ENCODE measurements around the gene SYT9. TPM values are rescaled to one million over a fixed set of nuclear protein-coding genes. Genes with fewer than 3 reads are reported as not detected.
"Not testable (repeated sequence)": the region's sequence is repeated elsewhere in the genome, so short reads cannot be mapped to it uniquely, and the experiment has no call there.

Gene SYT9
- total RNA-seq, 1 donor from 2014 or later = 0.46 TPM

- no peak for DNase-seq (ENCODE audit: low read depth, low spot score)
Measured at GRCh38 chr11:7499081-7499480, 247.4 kb downstream of the SYT9 start.

- no peak for DNase-seq (ENCODE audit: low read depth, low spot score)
Measured at GRCh38 chr11:7500251-7500650, 248.5 kb downstream of the SYT9 start.

GRCh38 chr11:7501251-7501650 lies 249.5 kb downstream of the SYT9 start:
- no peak for DNase-seq (ENCODE audit: low read depth, low spot score)

- no peak for DNase-seq (ENCODE audit: low read depth, low spot score)
Measured at GRCh38 chr11:7501894-7502293, 250.2 kb downstream of the SYT9 start.

GRCh38 chr11:7506243-7506642 lies 254.5 kb downstream of the SYT9 start:
- DNase-seq (ENCODE audit: low read depth, low spot score) = no peak

- no peak for DNase-seq (ENCODE audit: low read depth, low spot score)
Measured at GRCh38 chr11:7508087-7508486, 256.4 kb downstream of the SYT9 start.

- no peak for DNase-seq (ENCODE audit: low read depth, low spot score)
Measured at GRCh38 chr11:7509966-7510365, 258.3 kb downstream of the SYT9 start.

GRCh38 chr11:7511401-7511800 lies 259.7 kb downstream of the SYT9 start:
- DNase-seq (ENCODE audit: low read depth, low spot score) = peak; percentile 19

GRCh38 chr11:7512525-7513233 lies 261.0 kb downstream of the SYT9 start:
- no peak for DNase-seq (ENCODE audit: low read depth, low spot score)

GRCh38 chr11:7513234-7514098 lies 261.8 kb downstream of the SYT9 start, which contains the start of gene PPFIBP2:
TSS of gene PPFIBP2 (plus strand) at chr11:7513999. CDS start at chr11:7549476, 35,477 bp downstream.
- DNase-seq (ENCODE audit: low read depth, low spot score) = peak; percentile 20

- DNase-seq (ENCODE audit: low read depth, low spot score) = no peak
Measured at GRCh38 chr11:7514099-7514591, 262.4 kb downstream of the SYT9 start.

GRCh38 chr11:7515447-7515886 lies 263.8 kb downstream of the SYT9 start:
- DNase-seq (ENCODE audit: low read depth, low spot score) = no peak

- DNase-seq (ENCODE audit: low read depth, low spot score) = no peak
Measured at GRCh38 chr11:7516475-7516874, 264.8 kb downstream of the SYT9 start.

- not testable (repeated sequence) for DNase-seq (ENCODE audit: low read depth, low spot score)
Measured at GRCh38 chr11:7517743-7518142, 266.0 kb downstream of the SYT9 start.

Other genes starting within 250 kb of the SYT9 start
- 2.0 and 4.1 TPM in 2 replicates for gene ZNF214, start 231.6 kb upstream of the SYT9 start, total RNA-seq
- gene NLRP14, start 231.4 kb upstream of the SYT9 start, total RNA-seq = 0.21 and 0.40 TPM in 2 replicates
- gene RBMXL2, start 162.9 kb upstream of the SYT9 start, total RNA-seq = 0.04 and 0.20 TPM in 2 replicates
- gene OLFML1, start 233.6 kb downstream of the SYT9 start, total RNA-seq = not detected in 2 replicates

Data from pulmonary artery endothelial cell (primary cell).